Measurements from ENCODE around the gene LYPD6B.

GRCh38 chr2:149152469-149152953 lies 114.0 kb downstream of the LYPD6B start:
- TF ChIP-seq POLR2A (IDR thresholded peaks at IDR 0.05), result no peak
- TF ChIP-seq CTCF (IDR thresholded peaks at IDR 0.05), result no peak
